Measurements from ENCODE around the gene VPS29.
"Not testable (repeated sequence)": the region's sequence is repeated elsewhere in the genome, so short reads cannot be mapped to it uniquely, and the experiment has no call there.

Gene VPS29

GRCh38 chr12:110466791-110467190, 35.1 kb downstream of the VPS29 start:
- no peak for TF ChIP-seq CTCF (IDR thresholded peaks at IDR 0.05; ENCODE audit: insufficient read depth, low read depth, low read length, missing control alignments)
- no peak for DNase-seq (ENCODE audit: low read depth)
- peak overlapping the region; percentile 99; the same call in 1 of the 2 replicates for H3K4me3 ChIP-seq (ENCODE audit: low read depth, low read length)

GRCh38 chr12:110465765-110466164, 36.1 kb downstream of the VPS29 start:
- H3K4me3 ChIP-seq (ENCODE audit: low read depth, low read length); DNase-seq (ENCODE audit: low read depth): not testable (repeated sequence)

- H3K4me3 ChIP-seq (ENCODE audit: low read depth, low read length), result no peak overlapping the region
- TF ChIP-seq CTCF (IDR thresholded peaks at IDR 0.05; ENCODE audit: insufficient read depth, low read depth, low read length, missing control alignments), result no peak
- DNase-seq (ENCODE audit: low read depth), result no peak
These were observed 36.9 kb downstream of the VPS29 start for GRCh38 chr12:110465024-110465423.

GRCh38 chr12:110461189-110461588, 40.7 kb downstream of the VPS29 start:
- DNase-seq (ENCODE audit: low read depth); H3K4me3 ChIP-seq (ENCODE audit: low read depth, low read length): not testable (repeated sequence)

GRCh38 chr12:110458756-110459155, 43.2 kb downstream of the VPS29 start:
- DNase-seq (ENCODE audit: low read depth), result no peak
- TF ChIP-seq CTCF (IDR thresholded peaks at IDR 0.05; ENCODE audit: insufficient read depth, low read depth, low read length, missing control alignments), result no peak
- no peak overlapping the region for H3K4me3 ChIP-seq (ENCODE audit: low read depth, low read length)

- DNase-seq (ENCODE audit: low read depth), result no peak
- H3K4me3 ChIP-seq (ENCODE audit: low read depth, low read length), result no peak overlapping the region
- TF ChIP-seq CTCF (IDR thresholded peaks at IDR 0.05; ENCODE audit: insufficient read depth, low read depth, low read length, missing control alignments), result no peak
These were observed 48.2 kb downstream of the VPS29 start for GRCh38 chr12:110453569-110454296.

- no peak for DNase-seq (ENCODE audit: low read depth)
- H3K4me3 ChIP-seq (ENCODE audit: low read depth, low read length), result no peak overlapping the region
- TF ChIP-seq CTCF (IDR thresholded peaks at IDR 0.05; ENCODE audit: insufficient read depth, low read depth, low read length, missing control alignments), result no peak
These were observed 50.6 kb downstream of the VPS29 start for GRCh38 chr12:110451263-110451662.

- peak within 1 kb of the TSS; percentile 87 for H3K4me3 ChIP-seq (ENCODE audit: low read depth, low read length)
- peak; percentile 93 for TF ChIP-seq CTCF (IDR thresholded peaks at IDR 0.05; ENCODE audit: insufficient read depth, low read depth, low read length, missing control alignments)
- DNase-seq (ENCODE audit: low read depth), result peak; percentile 98
These were observed 52.0 kb downstream of the VPS29 start, which contains the start of gene ARPC3 for GRCh38 chr12:110449799-110450497. TSS of gene ARPC3 (minus strand) at chr12:110450337. CDS start at chr12:110450260, 77 bp downstream.

Data from GM12865 (cell line).